GM12878 (cell line): Measurements from ENCODE around the gene AAR2. TPM values are rescaled to one million over a fixed set of nuclear protein-coding genes. Genes with fewer than 3 reads are reported as not detected.

Source experiments
- ATAC-seq: fragments of 200-7000 bp; cut with Tn5 transposase; 3 replicates; pipeline ENCODE4 v1.9.1; 2020; ENCODE audit warnings: mild to moderate bottlenecking, moderate library complexity
- BruUV-seq: library from RNA; stranded (reverse); fragments of 400-500 nt; replicated peaks from 2 replicates; lab custom pipeline; 2021; lab: Mats Ljungman, UMichigan
- CTCF ChIA-PET: fragments of 300-600 bp; sonication (Branson Sonifier 250); formaldehyde crosslinking; extraction: SDS; loops from one replicate; lab custom pipeline; 2021; ENCODE audit warnings: inconsistent platforms; lab: Yijun Ruan, JAX
- POLR2A ChIA-PET: fragments of 350-600 bp; formaldehyde crosslinking; extraction: SDS; loops from one replicate; lab custom pipeline; 2021; ENCODE audit warnings: inconsistent platforms; lab: Charles Lee
- RAD21 ChIA-PET: fragments of 300-600 bp; sonication (Branson Sonifier 250); formaldehyde crosslinking; loops from one replicate; lab custom pipeline; 2023; ENCODE audit warnings: antibody characterized with exemption; ENCODE audit not compliant: unreplicated experiment; lab: Charles Lee
- SMC1A ChIA-PET: fragments of 300-600 bp; sonication (Branson Sonifier 250); formaldehyde crosslinking; loops from one replicate; lab custom pipeline; 2023; ENCODE audit not compliant: unreplicated experiment, uncharacterized antibody; lab: Charles Lee
- DNase-seq: peaks from one replicate; pipeline ENCODE4 v3.0.0-alpha.2; 2011; ENCODE audit warnings: low read depth, low spot score
- FAIRE-seq: peaks from 3 replicates; lab custom pipeline; 2011; peaks lifted over from hg19 to GRCh38; lab: Jason Lieb, UNC
- H2AFZ ChIP-seq: 2 replicates; pipeline ENCODE4 v1.6.0; 2011; ENCODE audit warnings: low read depth, low read length, control low read depth; ENCODE audit not compliant: control insufficient read depth
- H3K27ac ChIP-seq: 2 replicates; pipeline ENCODE4 v1.5.1; 2011; ENCODE audit warnings: control low read depth; ENCODE audit not compliant: control insufficient read depth, insufficient read depth
- H3K27me3 ChIP-seq, 2 experiments: replicated peaks in 1 of 2; 2 replicates each; pipeline versions ENCODE4 v1.6.0 to v1.6.1; 2011; ENCODE audit warnings: low read length in 1 of 2; ENCODE audit not compliant: control insufficient read depth in 2 of 2, insufficient read depth in 2 of 2
- H3K36me3 ChIP-seq, 2 experiments: 2 replicates each; pipeline ENCODE4 v1.5.1; 2011; ENCODE audit warnings: low read length in 1 of 2; ENCODE audit not compliant: control insufficient read depth in 2 of 2, insufficient read depth in 2 of 2
- H3K4me1 ChIP-seq: 2 replicates; pipeline ENCODE4 v1.6.1; 2011; ENCODE audit warnings: mild to moderate bottlenecking, low read length, moderate library complexity, mixed read lengths; ENCODE audit not compliant: control insufficient read depth, insufficient read depth
- H3K4me2 ChIP-seq: 2 replicates; pipeline ENCODE4 v1.6.0; 2011; ENCODE audit warnings: control low read depth; ENCODE audit not compliant: control insufficient read depth, insufficient read depth
- H3K4me3 ChIP-seq: fragments of 200-600 bp; sonication (generic); 2 replicates; pipeline ENCODE4 v1.5.1; 2016
- H3K79me2 ChIP-seq: 2 replicates; pipeline ENCODE4 v1.6.0; 2011; ENCODE audit warnings: low read length; ENCODE audit not compliant: control insufficient read depth, insufficient read depth
- H3K9ac ChIP-seq: 2 replicates; pipeline ENCODE4 v1.8.0; 2011; ENCODE audit warnings: low read length, control low read depth, mixed read lengths; ENCODE audit not compliant: control insufficient read depth, insufficient read depth
- H3K9me3 ChIP-seq: replicated peaks from 3 replicates; pipeline ENCODE4 v1.5.1; 2011; ENCODE audit warnings: mild to moderate bottlenecking, low read length; ENCODE audit not compliant: control insufficient read depth, insufficient read depth
- H4K20me1 ChIP-seq: 2 replicates; pipeline ENCODE4 v1.6.0; 2011; ENCODE audit not compliant: control insufficient read depth, insufficient read depth
- BHLHE40 ChIP-seq, 2 experiments: fragments of 450-650 bp in 1 of 2; IDR thresholded peaks; 2 replicates each; pipeline ENCODE4 v1.6.1; 2011 to 2017; ENCODE audit warnings: low read depth in 2 of 2, borderline replicate concordance in 1 of 2, improper control_type of control experiment in 1 of 2, low read length in 1 of 2, mild to moderate bottlenecking in 1 of 2
- CBFB ChIP-seq: IDR thresholded peaks from 2 replicates; pipeline ENCODE4 v1.6.1; 2016; ENCODE audit warnings: antibody characterized with exemption, low read depth
- CBX5 ChIP-seq: sonication (generic); IDR thresholded peaks from 2 replicates; pipeline ENCODE4 v1.6.1; 2016; ENCODE audit warnings: low read depth, moderate library complexity, mild to moderate bottlenecking, inconsistent platforms
- FOS ChIP-seq: IDR thresholded peaks from 3 replicates; pipeline ENCODE4 v1.6.1; 2011; ENCODE audit warnings: borderline replicate concordance; ENCODE audit not compliant: insufficient read length; ENCODE audit errors: extremely low read depth
- HCFC1 ChIP-seq: fragments of 150-350 bp; IDR thresholded peaks from 2 replicates; pipeline ENCODE4 v1.6.1; 2014; ENCODE audit warnings: low read length
- HDAC6 ChIP-seq: fragments of 200-600 bp; sonication (generic); IDR thresholded peaks from one replicate; pipeline ENCODE4 v1.8.0; 2017; ENCODE audit warnings: antibody characterized with exemption; ENCODE audit not compliant: unreplicated experiment
- STAT3 ChIP-seq: IDR thresholded peaks from 2 replicates; pipeline ENCODE4 v1.6.1; 2011; ENCODE audit warnings: low read depth, low read length, improper control_type of control experiment
- TCF7 ChIP-seq: IDR thresholded peaks from 2 replicates; pipeline ENCODE4 v1.6.1; 2014; ENCODE audit warnings: antibody characterized with exemption, borderline replicate concordance
- ZNF24 ChIP-seq: fragments of 450-650 bp; IDR thresholded peaks from 2 replicates; pipeline ENCODE4 v1.6.1; 2017; ENCODE audit warnings: antibody characterized with exemption, mild to moderate bottlenecking
- WGBS: methylation state at CpG from one replicate; pipeline ENCODE4 v1.1.6; 2016; ENCODE audit warnings: low lambda C conversion rate; ENCODE audit not compliant: insufficient replicate concordance, insufficient coverage; ENCODE audit errors: missing lambda C conversion rate; 5-methylcytosine and 5-hydroxymethylcytosine counted together
- in situ Hi-C: fragments of 300-500 bp; cut with MboI; formaldehyde crosslinking; loops from 9 replicates; pipeline ENCODE4 v1.14.3; 2018; ENCODE audit warnings: mixed read lengths
- intact Hi-C: fragments of 100-400 bp; cut with micrococcal nuclease; formaldehyde crosslinking; loops from one replicate; pipeline ENCODE4 v1.14.2; 2022; ENCODE audit not compliant: unreplicated experiment
- polyA plus RNA-seq, 11 experiments: library from polyadenylated mRNA; depleted of rRNA in 4 of 11; unstranded in 6 of 11; stranded (reverse) in 5 of 11; fragments of >200 nt; fragmentation: Nextera tagmentation in 4 of 11; fragmentation: Illumina TruSeq in 1 of 11; extraction: Ambion mirVana in 4 of 11; extraction: Trizol in 1 of 11; gene quantifications; 1 replicate in 1 of 11; 2 replicates in 10 of 11; pipeline versions ENCODE4 v1.2.1 to v1.2.3, GENCODE V29; 2011 to 2016; ENCODE audit warnings: inconsistent platforms in 2 of 11, missing spikeins in 2 of 11, low read depth in 1 of 11
- total RNA-seq, 4 experiments: library from RNA; depleted of rRNA in 3 of 4; stranded (reverse); fragments of >200 nt in 3 of 4; fragmentation: Illumina TruSeq in 1 of 4; extraction: Trizol in 1 of 4; gene quantifications; 2 replicates each; pipeline versions ENCODE4 v1.2.1 to v1.2.3, GENCODE V29; 2013 to 2021
- TF ChIP-seq, protein P1 (sequence below): IDR thresholded peaks from 2 replicates; pipeline ENCODE4 v1.6.1; 2011; ENCODE audit warnings: mild to moderate bottlenecking, low read depth, low read length, moderate library complexity; ENCODE audit not compliant: insufficient replicate concordance
- TF ChIP-seq, protein P2 (sequence below): fragments of 450-650 bp; IDR thresholded peaks from 2 replicates; pipeline ENCODE4 v1.6.1; 2018; ENCODE audit warnings: borderline replicate concordance, mild to moderate bottlenecking; ENCODE audit not compliant: partially characterized antibody
- TF ChIP-seq, protein P3 (sequence below): fragments of 450-650 bp; IDR thresholded peaks from 2 replicates; pipeline ENCODE4 v1.6.1; 2017; ENCODE audit warnings: mild to moderate bottlenecking, moderate library complexity
- TF ChIP-seq, protein P4 (sequence below): IDR thresholded peaks from 2 replicates; pipeline ENCODE4 v1.6.1; 2012; ENCODE audit warnings: mild to moderate bottlenecking, low read depth, low read length

Gene AAR2
- total and polyA plus RNA-seq, 10 of the 15 experiments (the other 5 are each of a cell fraction or from before 2014, with no cell fraction given) = 6.5 to 41.7 (median 30.3) TPM

DNA sequence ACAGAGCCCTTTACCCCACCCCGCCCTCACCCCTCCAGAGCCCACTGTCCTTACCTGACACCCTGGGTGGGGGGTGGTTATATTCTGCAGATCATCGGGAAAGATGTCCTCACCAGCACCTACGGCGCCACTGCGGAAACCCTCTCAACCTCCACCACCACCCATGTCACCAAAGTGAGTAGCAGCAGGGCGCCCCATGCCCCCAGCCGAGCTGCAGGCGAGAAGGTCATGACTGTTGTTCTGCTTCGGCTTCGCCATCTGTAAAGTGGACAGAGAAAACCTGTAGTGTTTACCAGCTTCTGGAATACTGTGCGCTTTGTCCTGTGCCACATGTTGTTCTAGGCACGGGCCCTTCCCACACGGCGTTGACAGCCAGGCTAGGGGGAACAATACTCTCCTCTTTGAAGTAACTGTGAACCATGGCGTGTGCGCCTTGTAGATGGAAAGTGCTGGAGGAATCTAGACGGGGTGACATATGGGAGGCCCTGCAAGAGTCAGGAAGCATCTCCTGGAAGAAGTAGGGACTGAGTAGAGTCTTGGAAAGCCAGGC lies 16.5 kb upstream of the AAR2 start:
- ChIA-PET POLR2A (no interaction called here), SMC1A (no interaction called here), RAD21 (no interaction called here), CTCF (no interaction called here)
- WGBS = 65% methylated on average over 17 of the region's 17 CpGs
- H3K9ac ChIP-seq = no peak overlapping the region
- H3K4me3 ChIP-seq = no peak overlapping the region
- H3K36me3 ChIP-seq = no peaks in the 10 kb centered on the region
- no peaks in the 10 kb centered on the region for H3K79me2 ChIP-seq
- no peak for ATAC-seq
- intact Hi-C loops = no loop called here
- H3K4me2 ChIP-seq = no peak overlapping the region
- DNase-seq = no peak
- H2AFZ ChIP-seq = no peak overlapping the region
- BruUV-seq = no TSS peak
- H3K27ac ChIP-seq = no peak overlapping the region
- no peaks in the 10 kb centered on the region; the same call in 1 of the 2 replicates for H3K4me1 ChIP-seq
- FAIRE-seq = no peak
- no peaks in the 10 kb centered on the region for H4K20me1 ChIP-seq
- in situ Hi-C loops = no loop called here
- no peaks in the 10 kb centered on the region for H3K9me3 ChIP-seq
- H3K27me3 ChIP-seq = no peaks in the 10 kb centered on the region; a peak in 2 of 4 replicates
- TF ChIP-seq CBFB (no peak), CBX5 (no peak), HDAC6 (no peak), ZNF24 (no peak), FOS (no peak), HCFC1 (no peak), BHLHE40 (IDR thresholded peaks at IDR 0.05; ENCODE audit: borderline replicate concordance in 1 of 2, low read depth in 2 of 2, low read length in 1 of 2) (no peak), STAT3 (no peak), TCF7 (no peak)
- TF ChIP-seq, protein P1, sequence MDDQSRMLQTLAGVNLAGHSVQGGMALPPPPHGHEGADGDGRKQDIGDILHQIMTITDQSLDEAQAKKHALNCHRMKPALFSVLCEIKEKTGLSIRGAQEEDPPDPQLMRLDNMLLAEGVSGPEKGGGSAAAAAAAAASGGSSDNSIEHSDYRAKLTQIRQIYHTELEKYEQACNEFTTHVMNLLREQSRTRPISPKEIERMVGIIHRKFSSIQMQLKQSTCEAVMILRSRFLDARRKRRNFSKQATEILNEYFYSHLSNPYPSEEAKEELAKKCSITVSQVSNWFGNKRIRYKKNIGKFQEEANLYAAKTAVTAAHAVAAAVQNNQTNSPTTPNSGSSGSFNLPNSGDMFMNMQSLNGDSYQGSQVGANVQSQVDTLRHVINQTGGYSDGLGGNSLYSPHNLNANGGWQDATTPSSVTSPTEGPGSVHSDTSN = no peak
- TF ChIP-seq, protein P2, sequence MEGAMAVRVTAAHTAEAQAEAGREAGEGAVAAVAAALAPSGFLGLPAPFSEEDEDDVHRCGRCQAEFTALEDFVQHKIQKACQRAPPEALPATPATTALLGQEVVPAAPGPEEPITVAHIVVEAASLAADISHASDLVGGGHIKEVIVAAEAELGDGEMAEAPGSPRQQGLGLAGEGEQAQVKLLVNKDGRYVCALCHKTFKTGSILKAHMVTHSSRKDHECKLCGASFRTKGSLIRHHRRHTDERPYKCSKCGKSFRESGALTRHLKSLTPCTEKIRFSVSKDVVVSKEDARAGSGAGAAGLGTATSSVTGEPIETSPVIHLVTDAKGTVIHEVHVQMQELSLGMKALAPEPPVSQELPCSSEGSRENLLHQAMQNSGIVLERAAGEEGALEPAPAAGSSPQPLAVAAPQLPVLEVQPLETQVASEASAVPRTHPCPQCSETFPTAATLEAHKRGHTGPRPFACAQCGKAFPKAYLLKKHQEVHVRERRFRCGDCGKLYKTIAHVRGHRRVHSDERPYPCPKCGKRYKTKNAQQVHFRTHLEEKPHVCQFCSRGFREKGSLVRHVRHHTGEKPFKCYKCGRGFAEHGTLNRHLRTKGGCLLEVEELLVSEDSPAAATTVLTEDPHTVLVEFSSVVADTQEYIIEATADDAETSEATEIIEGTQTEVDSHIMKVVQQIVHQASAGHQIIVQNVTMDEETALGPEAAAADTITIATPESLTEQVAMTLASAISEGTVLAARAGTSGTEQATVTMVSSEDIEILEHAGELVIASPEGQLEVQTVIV = no peak
- TF ChIP-seq, protein P3, sequence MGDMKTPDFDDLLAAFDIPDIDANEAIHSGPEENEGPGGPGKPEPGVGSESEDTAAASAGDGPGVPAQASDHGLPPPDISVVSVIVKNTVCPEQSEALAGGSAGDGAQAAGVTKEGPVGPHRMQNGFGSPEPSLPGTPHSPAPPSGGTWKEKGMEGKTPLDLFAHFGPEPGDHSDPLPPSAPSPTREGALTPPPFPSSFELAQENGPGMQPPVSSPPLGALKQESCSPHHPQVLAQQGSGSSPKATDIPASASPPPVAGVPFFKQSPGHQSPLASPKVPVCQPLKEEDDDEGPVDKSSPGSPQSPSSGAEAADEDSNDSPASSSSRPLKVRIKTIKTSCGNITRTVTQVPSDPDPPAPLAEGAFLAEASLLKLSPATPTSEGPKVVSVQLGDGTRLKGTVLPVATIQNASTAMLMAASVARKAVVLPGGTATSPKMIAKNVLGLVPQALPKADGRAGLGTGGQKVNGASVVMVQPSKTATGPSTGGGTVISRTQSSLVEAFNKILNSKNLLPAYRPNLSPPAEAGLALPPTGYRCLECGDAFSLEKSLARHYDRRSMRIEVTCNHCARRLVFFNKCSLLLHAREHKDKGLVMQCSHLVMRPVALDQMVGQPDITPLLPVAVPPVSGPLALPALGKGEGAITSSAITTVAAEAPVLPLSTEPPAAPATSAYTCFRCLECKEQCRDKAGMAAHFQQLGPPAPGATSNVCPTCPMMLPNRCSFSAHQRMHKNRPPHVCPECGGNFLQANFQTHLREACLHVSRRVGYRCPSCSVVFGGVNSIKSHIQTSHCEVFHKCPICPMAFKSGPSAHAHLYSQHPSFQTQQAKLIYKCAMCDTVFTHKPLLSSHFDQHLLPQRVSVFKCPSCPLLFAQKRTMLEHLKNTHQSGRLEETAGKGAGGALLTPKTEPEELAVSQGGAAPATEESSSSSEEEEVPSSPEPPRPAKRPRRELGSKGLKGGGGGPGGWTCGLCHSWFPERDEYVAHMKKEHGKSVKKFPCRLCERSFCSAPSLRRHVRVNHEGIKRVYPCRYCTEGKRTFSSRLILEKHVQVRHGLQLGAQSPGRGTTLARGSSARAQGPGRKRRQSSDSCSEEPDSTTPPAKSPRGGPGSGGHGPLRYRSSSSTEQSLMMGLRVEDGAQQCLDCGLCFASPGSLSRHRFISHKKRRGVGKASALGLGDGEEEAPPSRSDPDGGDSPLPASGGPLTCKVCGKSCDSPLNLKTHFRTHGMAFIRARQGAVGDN = no peak
- TF ChIP-seq, protein P4, sequence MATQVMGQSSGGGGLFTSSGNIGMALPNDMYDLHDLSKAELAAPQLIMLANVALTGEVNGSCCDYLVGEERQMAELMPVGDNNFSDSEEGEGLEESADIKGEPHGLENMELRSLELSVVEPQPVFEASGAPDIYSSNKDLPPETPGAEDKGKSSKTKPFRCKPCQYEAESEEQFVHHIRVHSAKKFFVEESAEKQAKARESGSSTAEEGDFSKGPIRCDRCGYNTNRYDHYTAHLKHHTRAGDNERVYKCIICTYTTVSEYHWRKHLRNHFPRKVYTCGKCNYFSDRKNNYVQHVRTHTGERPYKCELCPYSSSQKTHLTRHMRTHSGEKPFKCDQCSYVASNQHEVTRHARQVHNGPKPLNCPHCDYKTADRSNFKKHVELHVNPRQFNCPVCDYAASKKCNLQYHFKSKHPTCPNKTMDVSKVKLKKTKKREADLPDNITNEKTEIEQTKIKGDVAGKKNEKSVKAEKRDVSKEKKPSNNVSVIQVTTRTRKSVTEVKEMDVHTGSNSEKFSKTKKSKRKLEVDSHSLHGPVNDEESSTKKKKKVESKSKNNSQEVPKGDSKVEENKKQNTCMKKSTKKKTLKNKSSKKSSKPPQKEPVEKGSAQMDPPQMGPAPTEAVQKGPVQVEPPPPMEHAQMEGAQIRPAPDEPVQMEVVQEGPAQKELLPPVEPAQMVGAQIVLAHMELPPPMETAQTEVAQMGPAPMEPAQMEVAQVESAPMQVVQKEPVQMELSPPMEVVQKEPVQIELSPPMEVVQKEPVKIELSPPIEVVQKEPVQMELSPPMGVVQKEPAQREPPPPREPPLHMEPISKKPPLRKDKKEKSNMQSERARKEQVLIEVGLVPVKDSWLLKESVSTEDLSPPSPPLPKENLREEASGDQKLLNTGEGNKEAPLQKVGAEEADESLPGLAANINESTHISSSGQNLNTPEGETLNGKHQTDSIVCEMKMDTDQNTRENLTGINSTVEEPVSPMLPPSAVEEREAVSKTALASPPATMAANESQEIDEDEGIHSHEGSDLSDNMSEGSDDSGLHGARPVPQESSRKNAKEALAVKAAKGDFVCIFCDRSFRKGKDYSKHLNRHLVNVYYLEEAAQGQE = no peak
